D721Med (cell line): ENCODE measurements around the gene OR2J3.
"Not testable (repeated sequence)": the region's sequence is repeated elsewhere in the genome, so short reads cannot be mapped to it uniquely, and the experiment has no call there.

ENCODE experiments used
- DNase-seq: peaks from one replicate; pipeline ENCODE4 v3.0.0; 2011; ENCODE audit warnings: low spot score; ENCODE audit not compliant: insufficient read length
- FAIRE-seq: peaks from 2 replicates; lab custom pipeline; 2011; peaks lifted over from hg19 to GRCh38; lab: Jason Lieb, UNC
- CTCF ChIP-seq: IDR thresholded peaks from 2 replicates; pipeline ENCODE4 v1.5.1; 2012; ENCODE audit warnings: mild to moderate bottlenecking, control low read depth; ENCODE audit not compliant: insufficient read depth; ENCODE audit errors: missing control alignments

OR2J3 gene

GRCh38 chr6:29141606-29142005 lies 33.7 kb downstream of the OR2J3 start:
- FAIRE-seq, result no peak
- TF ChIP-seq CTCF, result no peak
- no peak for DNase-seq

GRCh38 chr6:29142309-29142708 lies 34.5 kb downstream of the OR2J3 start:
- DNase-seq (no peak), FAIRE-seq (no peak)
- TF ChIP-seq CTCF, result no peak

GRCh38 chr6:29146179-29146578 lies 38.3 kb downstream of the OR2J3 start:
- no peak for FAIRE-seq
- DNase-seq, result no peak
- TF ChIP-seq CTCF, result no peak

GRCh38 chr6:29147074-29147473 lies 39.2 kb downstream of the OR2J3 start:
- DNase-seq (no peak), FAIRE-seq (no peak)
- TF ChIP-seq CTCF, result no peak

GRCh38 chr6:29149444-29149843 lies 41.6 kb downstream of the OR2J3 start:
- FAIRE-seq, DNase-seq: not testable (repeated sequence)

GRCh38 chr6:29153083-29153482 lies 45.2 kb downstream of the OR2J3 start:
- FAIRE-seq (no peak), DNase-seq (no peak)
- no peak for TF ChIP-seq CTCF

- DNase-seq, FAIRE-seq: not testable (repeated sequence)
Measured at GRCh38 chr6:29155182-29155581, 47.3 kb downstream of the OR2J3 start.

GRCh38 chr6:29159922-29160321 lies 52.1 kb downstream of the OR2J3 start:
- DNase-seq, FAIRE-seq: not testable (repeated sequence)
